ENCODE results near the gene RNASEH2B.

RNASEH2B gene

GRCh38 chr13:51000571-51001260 is 91.1 kb downstream of the RNASEH2B start:
- Histone ChIP-seq H3K9ac (ENCODE audit: low read depth in 1 of 2, low read length in 2 of 2) (no peak overlapping the region), H3K36me3 (ENCODE audit: control insufficient read depth in 1 of 2, insufficient read depth in 2 of 2, low read length in 2 of 2) (no peaks in the 10 kb centered on the region), H3K4me3 (ENCODE audit: low read depth in 1 of 2, low read length in 2 of 2) (no peak overlapping the region), H3K9me3 (ENCODE audit: control insufficient read depth in 1 of 2, low read length in 2 of 2) (no peaks in the 10 kb centered on the region), H3K4me1 (ENCODE audit: control insufficient read depth in 1 of 2, insufficient read depth in 2 of 2, low read length in 2 of 2) (peaks cover 7 to 8% of the 10 kb centered on the region in 2 donors), H3K27me3 (ENCODE audit: control insufficient read depth in 1 of 2, insufficient read depth in 2 of 2, low read length in 2 of 2) (peaks cover 0 to 3% of the 10 kb centered on the region in 2 donors), H3K27ac (ENCODE audit: low read depth, low read length) (no peak overlapping the region)

GRCh38 chr13:51001335-51001734 is 91.7 kb downstream of the RNASEH2B start:
- Histone ChIP-seq H3K9me3 (ENCODE audit: control insufficient read depth in 1 of 2, low read length in 2 of 2) (no peaks in the 10 kb centered on the region), H3K27me3 (ENCODE audit: control insufficient read depth in 1 of 2, insufficient read depth in 2 of 2, low read length in 2 of 2) (peaks cover 0 to 3% of the 10 kb centered on the region in 2 donors), H3K27ac (ENCODE audit: low read depth, low read length) (no peak overlapping the region), H3K9ac (ENCODE audit: low read depth in 1 of 2, low read length in 2 of 2) (no peak overlapping the region), H3K4me1 (ENCODE audit: control insufficient read depth in 1 of 2, insufficient read depth in 2 of 2, low read length in 2 of 2) (peaks cover 12 to 13% of the 10 kb centered on the region in 2 donors), H3K4me3 (ENCODE audit: low read depth in 1 of 2, low read length in 2 of 2) (no peak overlapping the region), H3K36me3 (ENCODE audit: control insufficient read depth in 1 of 2, insufficient read depth in 2 of 2, low read length in 2 of 2) (no peaks in the 10 kb centered on the region)

GRCh38 chr13:51002736-51003135 is 93.1 kb downstream of the RNASEH2B start:
- H3K27me3 ChIP-seq (ENCODE audit: control insufficient read depth in 1 of 2, insufficient read depth in 2 of 2, low read length in 2 of 2): peaks cover 0 to 3% of the 10 kb centered on the region in 2 donors
- H3K4me3 ChIP-seq (ENCODE audit: low read depth in 1 of 2, low read length in 2 of 2): no peak overlapping the region
- peaks cover 13 to 14% of the 10 kb centered on the region in 2 donors for H3K4me1 ChIP-seq (ENCODE audit: control insufficient read depth in 1 of 2, insufficient read depth in 2 of 2, low read length in 2 of 2)
- no peak overlapping the region for H3K9ac ChIP-seq (ENCODE audit: low read depth in 1 of 2, low read length in 2 of 2)
- H3K36me3 ChIP-seq (ENCODE audit: control insufficient read depth in 1 of 2, insufficient read depth in 2 of 2, low read length in 2 of 2): no peaks in the 10 kb centered on the region
- H3K27ac ChIP-seq (ENCODE audit: low read depth, low read length): no peak overlapping the region
- H3K9me3 ChIP-seq (ENCODE audit: control insufficient read depth in 1 of 2, low read length in 2 of 2): no peaks in the 10 kb centered on the region

GRCh38 chr13:51003642-51004041 is 94.1 kb downstream of the RNASEH2B start:
- H3K9ac ChIP-seq (ENCODE audit: low read depth in 1 of 2, low read length in 2 of 2): no peak overlapping the region
- H3K36me3 ChIP-seq (ENCODE audit: control insufficient read depth in 1 of 2, insufficient read depth in 2 of 2, low read length in 2 of 2): no peaks in the 10 kb centered on the region
- H3K4me1 ChIP-seq (ENCODE audit: control insufficient read depth in 1 of 2, insufficient read depth in 2 of 2, low read length in 2 of 2): peaks cover 13 to 14% of the 10 kb centered on the region in 2 donors
- H3K27ac ChIP-seq (ENCODE audit: low read depth, low read length): no peak overlapping the region
- peaks cover 0 to 3% of the 10 kb centered on the region in 2 donors for H3K27me3 ChIP-seq (ENCODE audit: control insufficient read depth in 1 of 2, insufficient read depth in 2 of 2, low read length in 2 of 2)
- no peak overlapping the region for H3K4me3 ChIP-seq (ENCODE audit: low read depth in 1 of 2, low read length in 2 of 2)
- H3K9me3 ChIP-seq (ENCODE audit: control insufficient read depth in 1 of 2, low read length in 2 of 2): no peaks in the 10 kb centered on the region

GRCh38 chr13:51004111-51004865 is 94.7 kb downstream of the RNASEH2B start:
- peaks cover 0 to 3% of the 10 kb centered on the region in 2 donors for H3K27me3 ChIP-seq (ENCODE audit: control insufficient read depth in 1 of 2, insufficient read depth in 2 of 2, low read length in 2 of 2)
- H3K9me3 ChIP-seq (ENCODE audit: control insufficient read depth in 1 of 2, low read length in 2 of 2): no peaks in the 10 kb centered on the region
- no peak overlapping the region for H3K4me3 ChIP-seq (ENCODE audit: low read depth in 1 of 2, low read length in 2 of 2)
- no peak overlapping the region for H3K9ac ChIP-seq (ENCODE audit: low read depth in 1 of 2, low read length in 2 of 2)
- H3K27ac ChIP-seq (ENCODE audit: low read depth, low read length): no peak overlapping the region
- H3K36me3 ChIP-seq (ENCODE audit: control insufficient read depth in 1 of 2, insufficient read depth in 2 of 2, low read length in 2 of 2): no peaks in the 10 kb centered on the region
- H3K4me1 ChIP-seq (ENCODE audit: control insufficient read depth in 1 of 2, insufficient read depth in 2 of 2, low read length in 2 of 2): peaks cover 13 to 14% of the 10 kb centered on the region in 2 donors

- no peak overlapping the region for H3K9ac ChIP-seq (ENCODE audit: low read depth in 1 of 2, low read length in 2 of 2)
- H3K9me3 ChIP-seq (ENCODE audit: control insufficient read depth in 1 of 2, low read length in 2 of 2): no peaks in the 10 kb centered on the region
- peaks cover 0 to 3% of the 10 kb centered on the region in 2 donors for H3K27me3 ChIP-seq (ENCODE audit: control insufficient read depth in 1 of 2, insufficient read depth in 2 of 2, low read length in 2 of 2)
- H3K27ac ChIP-seq (ENCODE audit: low read depth, low read length): no peak overlapping the region
- H3K4me3 ChIP-seq (ENCODE audit: low read depth in 1 of 2, low read length in 2 of 2): no peak overlapping the region
- no peaks in the 10 kb centered on the region for H3K36me3 ChIP-seq (ENCODE audit: control insufficient read depth in 1 of 2, insufficient read depth in 2 of 2, low read length in 2 of 2)
- peaks cover 13 to 14% of the 10 kb centered on the region in 2 donors for H3K4me1 ChIP-seq (ENCODE audit: control insufficient read depth in 1 of 2, insufficient read depth in 2 of 2, low read length in 2 of 2)
These were observed 95.4 kb downstream of the RNASEH2B start for GRCh38 chr13:51004918-51005460.

GRCh38 chr13:51005566-51005965 is 96.0 kb downstream of the RNASEH2B start:
- no peak overlapping the region for H3K27ac ChIP-seq (ENCODE audit: low read depth, low read length)

More at GRCh38 chr13:51005566-51005965, 96.0 kb downstream of the RNASEH2B start:
- Histone ChIP-seq H3K36me3 (ENCODE audit: control insufficient read depth in 1 of 2, insufficient read depth in 2 of 2, low read length in 2 of 2) (no peaks in the 10 kb centered on the region), H3K4me1 (ENCODE audit: control insufficient read depth in 1 of 2, insufficient read depth in 2 of 2, low read length in 2 of 2) (peaks cover 10 to 14% of the 10 kb centered on the region in 2 donors), H3K4me3 (ENCODE audit: low read depth in 1 of 2, low read length in 2 of 2) (no peak overlapping the region), H3K9me3 (ENCODE audit: control insufficient read depth in 1 of 2, low read length in 2 of 2) (no peaks in the 10 kb centered on the region), H3K9ac (ENCODE audit: low read depth in 1 of 2, low read length in 2 of 2) (no peak overlapping the region), H3K27me3 (ENCODE audit: control insufficient read depth in 1 of 2, insufficient read depth in 2 of 2, low read length in 2 of 2) (peaks cover 0 to 3% of the 10 kb centered on the region in 2 donors)

Data from duodenal mucosa (tissue), 2 donors.